ENCODE measurements around the gene DLX1. TPM values are rescaled to one million over a fixed set of nuclear protein-coding genes. Genes with fewer than 3 reads are reported as not detected.

The DLX1 gene
- not detected for total RNA-seq

GRCh38 chr2:172085460-172086159, at the start of gene DLX1:
Gene DLX1, plus strand, starts transcription at chr2:172085507. Its CDS starts 171 bp downstream, at chr2:172085678.
- ATAC-seq: peak; percentile 3
- CTCF ChIA-PET: interaction anchor here (0.6 to 7.2 kb wide), 4 partner anchors 8 to 510 kb away, joined by 3 to 93 read pairs (median 3); partner anchors contain the start of gene DLX2
- peaks cover 2% of the 10 kb centered on the region for H3K36me3 Mint-ChIP-seq (ENCODE audit: low read depth)
- H3K9me3 Mint-ChIP-seq (ENCODE audit: low read depth): no peaks in the 10 kb centered on the region
- peak within 1 kb of the TSS; percentile 38 for H3K27ac Mint-ChIP-seq
- peak; percentile 23 for DNase-seq
- POLR2A ChIA-PET: interaction anchor here (0.9 kb wide), 1 partner anchor 11 kb away, joined by 3 read pairs; no protein-coding TSS in a partner anchor
- peak within 1 kb of the TSS; percentile 73 for H3K4me3 Mint-ChIP-seq
- peaks cover 82% of the 10 kb centered on the region for H3K27me3 Mint-ChIP-seq
- peaks cover 57% of the 10 kb centered on the region for H3K4me1 Mint-ChIP-seq
- intact Hi-C loops (cut with DNase I, micrococcal nuclease): loop anchor here (1.0 to 10.0 kb wide), 6 partner anchors 10 to 1371 kb away; partner anchors contain the start of genes DLX2 (in 2 of the 2), GAD1 (in 2 of the 2) and SP5 (in 2 of the 2)

DNA sequence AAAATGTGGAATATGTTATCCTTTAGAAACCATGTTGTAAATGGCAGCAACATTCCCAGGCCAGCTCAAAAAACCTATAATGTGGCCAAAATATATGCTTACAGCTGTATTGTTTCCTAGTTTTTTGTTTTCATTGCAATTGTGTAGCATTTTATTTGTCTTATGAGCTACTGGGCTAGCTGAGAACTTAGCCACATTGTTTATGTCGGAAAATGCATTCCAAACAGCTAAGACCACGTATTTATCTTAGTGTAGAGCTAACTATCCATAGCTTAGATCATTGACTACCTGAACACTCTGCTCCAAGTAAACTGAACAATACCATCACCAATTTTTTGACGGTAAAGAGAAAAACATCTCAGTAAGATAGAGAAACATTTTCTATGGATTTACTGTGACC, 47.2 kb upstream of the DLX1 start:
- DNase-seq: no peak
- no peaks in the 10 kb centered on the region for H3K27me3 Mint-ChIP-seq
- CTCF ChIA-PET: interaction anchor here (0.6 to 1.3 kb wide), 8 partner anchors 12 to 824 kb away, joined by 3 to 4 read pairs (median 3); no protein-coding TSS in a partner anchor
- intact Hi-C loops (cut with DNase I, micrococcal nuclease): no loop called here
- no peak overlapping the region for H3K27ac Mint-ChIP-seq
- POLR2A ChIA-PET: no interaction called here
- no peak for ATAC-seq
- H3K4me1 Mint-ChIP-seq: no peaks in the 10 kb centered on the region
- no peak overlapping the region for H3K4me3 Mint-ChIP-seq
- H3K9me3 Mint-ChIP-seq (ENCODE audit: low read depth): no peaks in the 10 kb centered on the region
- no peaks in the 10 kb centered on the region for H3K36me3 Mint-ChIP-seq (ENCODE audit: low read depth)

DNA sequence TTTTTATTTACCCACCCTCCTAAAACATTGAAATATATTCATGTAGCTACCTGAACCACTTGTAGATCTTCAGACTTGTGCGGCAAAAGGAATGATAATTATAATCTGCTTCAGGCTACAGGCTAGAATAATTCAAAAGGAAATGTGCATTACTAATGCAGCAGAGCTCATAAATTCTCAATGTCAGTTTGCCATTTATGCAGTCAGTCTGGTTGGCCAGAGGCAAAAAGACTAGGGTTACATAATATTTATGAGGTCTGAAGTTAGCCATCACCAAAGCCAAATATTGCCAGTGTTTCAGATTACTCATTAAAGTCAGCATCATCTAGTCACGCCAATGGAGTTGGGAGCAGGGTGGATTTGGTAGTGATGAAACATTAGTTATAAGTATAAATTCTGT, 46.7 kb upstream of the DLX1 start:
- DNase-seq (no peak), ATAC-seq (no peak)
- ChIA-PET POLR2A (no interaction called here), CTCF (interaction anchor here (0.6 to 1.2 kb wide), 6 partner anchors 11 to 825 kb away, joined by 3 to 4 read pairs (median 3); no protein-coding TSS in a partner anchor)
- H3K27me3 Mint-ChIP-seq: no peaks in the 10 kb centered on the region
- H3K27ac Mint-ChIP-seq: no peak overlapping the region
- H3K9me3 Mint-ChIP-seq (ENCODE audit: low read depth): no peaks in the 10 kb centered on the region
- no peaks in the 10 kb centered on the region for H3K36me3 Mint-ChIP-seq (ENCODE audit: low read depth)
- H3K4me3 Mint-ChIP-seq: no peak overlapping the region
- intact Hi-C loops (cut with DNase I, micrococcal nuclease): no loop called here
- H3K4me1 Mint-ChIP-seq: no peaks in the 10 kb centered on the region

DNA sequence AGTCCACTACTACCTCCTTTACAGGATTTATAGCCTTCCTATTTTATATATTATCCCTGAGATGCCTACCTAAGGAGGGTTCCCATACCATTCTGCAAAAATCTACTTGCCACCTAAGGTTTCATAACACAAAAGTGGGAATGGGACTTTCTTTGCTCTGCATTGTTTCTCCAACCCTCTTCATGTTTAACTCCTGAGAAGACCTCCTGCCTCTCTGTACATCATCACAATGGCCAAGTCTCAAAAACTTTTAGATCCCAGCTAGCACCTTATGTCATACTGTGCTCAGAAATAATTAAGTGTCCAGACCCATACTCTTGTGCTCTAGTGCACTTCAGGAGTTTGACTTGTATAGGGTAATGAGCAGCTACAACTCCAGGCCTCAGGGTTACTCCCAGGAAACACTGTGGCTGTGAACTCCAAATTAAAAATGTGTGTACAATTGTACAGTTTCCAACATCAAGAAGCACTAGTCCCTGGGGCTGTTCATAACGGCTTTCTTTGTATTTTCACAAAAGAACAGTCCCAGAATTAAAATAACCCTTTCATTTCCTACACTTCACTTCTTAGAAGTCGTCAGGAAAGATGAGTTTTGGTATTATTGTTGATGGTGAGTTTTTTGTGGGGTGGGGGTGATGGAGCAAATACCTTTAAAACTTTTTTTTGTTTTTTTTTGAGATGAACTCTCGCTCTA, 46.1 kb upstream of the DLX1 start:
- no peak for DNase-seq

DNA sequence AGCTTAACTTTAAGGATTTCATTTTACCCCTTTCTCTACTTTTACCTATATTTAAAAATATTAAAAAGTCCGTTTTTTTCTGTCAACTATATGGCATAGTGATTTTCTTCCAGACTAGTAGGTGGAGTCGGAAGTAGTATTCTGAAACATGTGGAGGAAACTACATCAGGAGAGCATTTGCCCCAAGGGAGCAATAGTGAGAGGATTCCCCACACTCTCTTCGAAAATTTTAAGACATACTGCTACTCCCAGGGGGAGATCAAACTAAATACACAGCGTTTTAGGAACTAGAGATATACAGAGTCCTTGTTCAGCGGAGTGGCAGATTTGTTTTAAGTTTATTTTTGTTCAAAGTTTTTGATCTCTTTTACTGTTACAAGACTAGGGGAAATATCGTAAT, 45.0 kb upstream of the DLX1 start:
- Mint-ChIP-seq H3K4me3 (no peak overlapping the region), H3K4me1 (no peaks in the 10 kb centered on the region), H3K36me3 (ENCODE audit: low read depth) (no peaks in the 10 kb centered on the region), H3K27ac (no peak overlapping the region), H3K27me3 (no peaks in the 10 kb centered on the region), H3K9me3 (ENCODE audit: low read depth) (no peaks in the 10 kb centered on the region)
- no peak for DNase-seq
- ChIA-PET CTCF (no interaction called here), POLR2A (no interaction called here)
- intact Hi-C loops (cut with DNase I, micrococcal nuclease): no loop called here
- no peak for ATAC-seq

More for the DNA sequence above, 46.1 kb upstream of the DLX1 start:
- ChIA-PET CTCF (interaction anchor here (0.6 to 1.1 kb wide), 4 partner anchors 13 to 825 kb away, joined by 3 to 4 read pairs (median 3); no protein-coding TSS in a partner anchor), POLR2A (no interaction called here)
- H3K36me3 Mint-ChIP-seq (ENCODE audit: low read depth): no peaks in the 10 kb centered on the region
- H3K4me1 Mint-ChIP-seq: no peaks in the 10 kb centered on the region
- intact Hi-C loops (cut with DNase I, micrococcal nuclease): no loop called here
- H3K27ac Mint-ChIP-seq: no peak overlapping the region
- no peak for ATAC-seq
- no peaks in the 10 kb centered on the region for H3K9me3 Mint-ChIP-seq (ENCODE audit: low read depth)
- H3K27me3 Mint-ChIP-seq: no peaks in the 10 kb centered on the region
- H3K4me3 Mint-ChIP-seq: no peak overlapping the region

DNA sequence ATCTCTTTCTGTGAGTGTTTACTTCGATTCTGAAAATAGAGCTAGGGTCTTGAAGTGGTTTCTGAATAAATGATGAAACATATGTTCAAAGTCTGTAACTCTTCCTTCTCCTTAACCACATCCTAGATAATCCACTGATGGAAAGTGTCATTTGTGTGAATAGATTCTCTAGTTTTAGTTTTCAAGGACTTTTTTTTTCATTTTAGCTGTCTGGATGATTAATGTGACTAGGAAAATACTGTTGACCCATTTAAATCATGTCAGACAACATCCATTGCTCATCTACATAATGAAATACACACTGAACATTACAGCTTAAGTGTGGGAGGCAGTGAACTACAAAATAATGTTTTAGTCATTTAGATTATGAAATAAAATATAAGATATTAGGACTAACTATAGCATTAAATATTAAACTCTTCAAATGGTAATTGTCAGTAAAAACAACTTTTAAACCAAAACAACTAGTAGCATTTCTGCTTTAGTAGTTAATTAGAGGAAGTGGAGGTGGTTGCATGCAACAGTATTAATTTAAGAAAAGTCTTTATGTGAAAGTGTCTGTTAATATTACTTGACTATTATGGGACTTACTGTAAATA, 39.1 kb upstream of the DLX1 start:
- CTCF ChIA-PET: interaction anchor here (0.5 to 2.9 kb wide), 3 partner anchors 11 to 412 kb away, joined by 3 to 9 read pairs (median 4); no protein-coding TSS in a partner anchor
- H3K4me1 Mint-ChIP-seq: peaks cover 5% of the 10 kb centered on the region
- DNase-seq (no peak), ATAC-seq (no peak)
- H3K27me3 Mint-ChIP-seq: no peaks in the 10 kb centered on the region
- intact Hi-C loops (cut with DNase I, micrococcal nuclease): no loop called here
- no peaks in the 10 kb centered on the region for H3K36me3 Mint-ChIP-seq (ENCODE audit: low read depth)
- H3K9me3 Mint-ChIP-seq (ENCODE audit: low read depth): no peaks in the 10 kb centered on the region
- H3K27ac Mint-ChIP-seq: no peak overlapping the region
- POLR2A ChIA-PET: interaction anchor here (0.6 kb wide), 1 partner anchor 11 kb away, joined by 3 read pairs; no protein-coding TSS in a partner anchor
- no peak overlapping the region for H3K4me3 Mint-ChIP-seq

GRCh38 chr2:172046866-172047565, 38.3 kb upstream of the DLX1 start:
- ChIA-PET POLR2A (no interaction called here), CTCF (interaction anchor here (0.5 to 2.9 kb wide), 4 partner anchors 10 to 411 kb away, joined by 3 to 9 read pairs (median 4); no protein-coding TSS in a partner anchor)
- no peak for ATAC-seq
- H3K4me1 Mint-ChIP-seq: peaks cover 5% of the 10 kb centered on the region
- intact Hi-C loops (cut with DNase I, micrococcal nuclease): no loop called here
- no peaks in the 10 kb centered on the region for H3K36me3 Mint-ChIP-seq (ENCODE audit: low read depth)
- no peak overlapping the region for H3K27ac Mint-ChIP-seq
- H3K4me3 Mint-ChIP-seq: no peak overlapping the region
- H3K27me3 Mint-ChIP-seq: no peaks in the 10 kb centered on the region
- no peak for DNase-seq
- no peaks in the 10 kb centered on the region for H3K9me3 Mint-ChIP-seq (ENCODE audit: low read depth)

GRCh38 chr2:172047566-172048507, 37.5 kb upstream of the DLX1 start:
- no peaks in the 10 kb centered on the region for H3K36me3 Mint-ChIP-seq (ENCODE audit: low read depth)
- H3K4me1 Mint-ChIP-seq: peaks cover 5% of the 10 kb centered on the region
- H3K9me3 Mint-ChIP-seq (ENCODE audit: low read depth): no peaks in the 10 kb centered on the region
- CTCF ChIA-PET: interaction anchor here (1.0 kb wide), 1 partner anchor 410 kb away, joined by 4 read pairs; no protein-coding TSS in a partner anchor
- ATAC-seq (no peak), DNase-seq (no peak)
- no peak overlapping the region for H3K4me3 Mint-ChIP-seq
- POLR2A ChIA-PET: no interaction called here
- intact Hi-C loops (cut with DNase I, micrococcal nuclease): no loop called here
- H3K27ac Mint-ChIP-seq: no peak overlapping the region
- no peaks in the 10 kb centered on the region for H3K27me3 Mint-ChIP-seq

GRCh38 chr2:172048508-172049503, 36.5 kb upstream of the DLX1 start:
- DNase-seq (no peak), ATAC-seq (no peak)
- Mint-ChIP-seq H3K9me3 (ENCODE audit: low read depth) (no peaks in the 10 kb centered on the region), H3K27me3 (no peaks in the 10 kb centered on the region), H3K27ac (no peak overlapping the region), H3K4me1 (peaks cover 5% of the 10 kb centered on the region), H3K36me3 (ENCODE audit: low read depth) (no peaks in the 10 kb centered on the region), H3K4me3 (no peak overlapping the region)
- CTCF ChIA-PET: no interaction called here
- POLR2A ChIA-PET: no interaction called here
- intact Hi-C loops (cut with DNase I, micrococcal nuclease): no loop called here
